ENCODE results near the gene RNF224. TPM values are rescaled to one million over a fixed set of nuclear protein-coding genes. Genes with fewer than 3 reads are reported as not detected.

The RNF224 gene
- total and polyA plus RNA-seq, 2 of the 13 experiments (the other 11 are each of a cell fraction or from before 2014, with no cell fraction given) = 0.09 TPM; not detected in 1

- TF ChIP-seq ZNF318 (CRISPR knock-in tag; IDR thresholded peaks at IDR 0.05) (peak; percentile 83), NFAT5 (CRISPR knock-in tag; IDR thresholded peaks at IDR 0.05) (no peak), RARG (CRISPR knock-in tag; IDR thresholded peaks at IDR 0.05; ENCODE audit: low read depth) (no peak), NCOR1 (IDR thresholded peaks at IDR 0.05; ENCODE audit: borderline replicate concordance, low read length) (no peak), PRMT3 (CRISPR knock-in tag; IDR thresholded peaks at IDR 0.05; ENCODE audit: borderline replicate concordance, low read depth) (no peak), SPEN (CRISPR knock-in tag; IDR thresholded peaks at IDR 0.05; ENCODE audit: low read depth) (no peak), ARHGAP35 (CRISPR knock-in tag; IDR thresholded peaks at IDR 0.05; ENCODE audit: borderline replicate concordance) (no peak)
These were observed 16.6 kb downstream of the RNF224 start (continued) for GRCh38 chr9:137243626-137244485.
